ENCODE data around the gene GABPA.

Gene GABPA

GRCh38 chr21:25801217-25802014, 66.6 kb downstream of the GABPA start:
- peak; percentile 59 to 76 for DNase-seq (ENCODE audit: low read depth in 1 of 2, low spot score in 1 of 2)

DNA sequence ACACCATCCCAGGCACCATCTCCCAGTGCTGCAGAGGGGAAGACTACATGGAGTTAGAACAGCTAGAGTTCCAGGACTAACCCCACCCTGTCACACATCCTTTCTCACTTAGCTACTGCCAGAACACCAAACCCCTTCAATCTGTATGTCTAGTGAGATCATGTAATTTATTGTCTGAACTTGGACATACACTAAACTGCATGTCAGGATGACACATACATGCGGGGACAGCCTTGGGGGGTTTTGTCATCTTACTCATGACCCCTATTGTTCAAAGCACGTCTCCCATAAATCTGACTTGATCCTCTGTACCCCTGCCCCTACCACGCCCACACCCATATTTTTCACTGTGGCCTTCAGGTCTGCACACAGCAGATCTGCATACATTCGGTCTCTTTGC, 71.3 kb downstream of the GABPA start:
- DNase-seq (ENCODE audit: low read depth in 1 of 2, low spot score in 1 of 2), result no peak

DNA sequence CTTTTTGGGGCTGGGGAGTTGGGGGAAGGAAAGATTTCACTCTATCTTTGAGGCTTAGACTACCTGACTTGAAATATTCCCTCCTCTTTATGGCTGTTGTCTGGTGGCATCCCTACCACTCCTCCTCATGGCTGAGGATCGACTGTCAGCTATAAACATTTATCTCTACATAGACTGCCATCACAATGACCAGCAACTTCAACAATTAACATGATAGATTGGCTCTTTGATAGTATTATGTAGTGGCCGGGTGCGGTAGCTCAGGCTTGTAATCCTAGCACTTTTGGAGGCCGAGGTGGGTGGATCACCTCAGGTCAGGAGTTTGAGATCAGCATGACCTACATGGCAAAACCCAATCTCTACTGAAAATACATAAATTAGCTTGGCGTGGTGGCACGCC, 72.4 kb downstream of the GABPA start:
- no peak for DNase-seq (ENCODE audit: low read depth in 1 of 2, low spot score in 1 of 2)

- DNase-seq (ENCODE audit: low read depth in 1 of 2, low spot score in 1 of 2), result no peak
These were observed 74.2 kb downstream of the GABPA start for GRCh38 chr21:25809013-25809412.

- DNase-seq (ENCODE audit: low read depth in 1 of 2, low spot score in 1 of 2), result no peak
These were observed 76.4 kb downstream of the GABPA start for GRCh38 chr21:25811186-25811585.

DNA sequence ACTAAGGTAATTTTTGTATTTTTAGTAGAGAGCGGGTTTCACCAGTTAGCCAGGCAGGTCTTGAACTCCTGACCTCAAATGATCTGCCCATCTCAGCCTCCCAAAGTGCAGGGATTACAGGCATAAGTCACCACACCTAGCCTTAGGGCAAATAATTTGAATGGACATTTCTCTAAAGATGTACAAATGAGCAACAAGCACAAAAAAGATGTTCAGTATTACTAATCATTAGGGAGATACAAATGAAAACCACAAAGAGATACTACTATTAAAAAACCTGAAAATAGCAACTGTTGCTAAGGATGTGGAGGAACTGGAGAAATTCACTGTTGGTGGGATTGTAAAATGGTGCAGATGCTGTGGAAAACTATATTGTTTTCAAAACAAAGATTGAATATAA, 79.1 kb downstream of the GABPA start:
- no peak for DNase-seq (ENCODE audit: low read depth in 1 of 2, low spot score in 1 of 2)

- DNase-seq (ENCODE audit: low read depth in 1 of 2, low spot score in 1 of 2), result no peak
These were observed 83.3 kb downstream of the GABPA start for GRCh38 chr21:25818121-25818520.

DNA sequence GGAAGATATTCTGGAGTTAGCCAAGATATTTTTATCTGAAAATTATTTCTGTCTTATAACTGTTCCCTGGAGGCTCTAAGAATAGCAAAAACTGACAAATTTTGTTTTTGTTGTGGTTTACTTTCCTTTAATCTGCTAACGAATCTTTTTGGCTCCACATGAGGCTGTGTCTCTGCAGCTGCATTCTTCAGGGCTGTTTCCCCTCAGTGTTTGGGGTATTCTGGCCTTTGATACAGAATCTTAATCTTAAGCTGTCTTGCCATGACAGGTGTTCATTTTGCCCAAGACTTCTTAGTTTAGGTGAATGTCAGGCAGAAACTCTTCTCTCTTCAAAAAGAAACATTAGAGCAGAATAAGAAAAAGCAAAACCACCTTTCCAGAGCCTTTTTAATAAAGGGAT, 83.8 kb downstream of the GABPA start:
- no peak for DNase-seq (ENCODE audit: low read depth in 1 of 2, low spot score in 1 of 2)

Data from activated T-helper 1 cell treated with anti-CD3 and anti-CD28 coated beads, Interleukin-2, amount 50 U/mL, for 16 hours (primary cell).